ENCODE results near the gene S100A11.

The S100A11 gene

DNA sequence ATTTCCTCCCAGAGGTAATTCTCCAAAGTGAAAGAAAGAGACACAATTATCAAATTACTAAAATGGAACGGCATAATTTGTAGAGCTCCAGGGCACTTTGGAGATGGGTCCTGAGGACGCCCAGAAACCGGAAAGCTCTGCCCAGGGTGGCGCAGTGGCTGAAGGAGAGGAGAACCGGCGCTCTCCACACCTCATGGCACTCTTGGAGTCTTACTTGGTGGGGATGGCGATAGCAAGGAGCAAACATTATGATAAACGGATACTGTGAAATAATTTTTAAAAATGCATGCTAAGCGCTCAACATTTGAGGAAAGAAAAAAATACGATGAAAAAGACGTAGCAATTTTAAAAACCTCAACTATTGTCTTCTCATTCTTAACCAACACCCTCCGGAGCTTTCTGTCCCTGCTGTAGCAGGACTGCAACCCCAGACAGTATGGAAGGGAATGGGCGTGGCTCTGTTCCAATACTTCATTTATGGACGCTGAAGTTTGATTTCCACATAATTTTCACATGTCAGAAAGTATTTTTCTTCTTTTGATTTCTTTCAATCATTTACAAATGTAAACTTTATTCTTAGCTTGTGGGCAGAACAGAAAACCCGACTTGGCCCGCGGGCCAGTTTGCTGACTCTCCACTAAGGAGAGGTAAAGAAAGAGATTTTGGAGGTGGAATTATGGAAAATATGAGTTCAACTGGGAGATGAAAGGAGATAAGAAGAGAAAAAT lies 1.1 kb downstream of the S100A11 start:
- Mint-ChIP-seq H3K27me3 (ENCODE audit: low read depth) (no peaks in the 10 kb centered on the region), H3K36me3 (ENCODE audit: low read depth) (peaks cover 24% of the 10 kb centered on the region), H3K27ac (peak overlapping the region; percentile 90 to 97 (median 97)), H3K4me3 (peak overlapping the region; percentile 91 to 96 (median 91)), H3K4me1 (peaks cover 16% of the 10 kb centered on the region), H3K9me3 (no peaks in the 10 kb centered on the region)
- no peak for TF ChIP-seq CTCF (IDR thresholded peaks at IDR 0.05; ENCODE audit: unreplicated experiment in 3 of 3)

GRCh38 chr1:152034654-152035538 lies 1.9 kb downstream of the S100A11 start:
- Mint-ChIP-seq H3K27me3 (ENCODE audit: low read depth) (no peaks in the 10 kb centered on the region), H3K4me3 (peak overlapping the region; percentile 91 to 96 (median 91)), H3K4me1 (peaks cover 16% of the 10 kb centered on the region), H3K36me3 (ENCODE audit: low read depth) (peaks cover 29% of the 10 kb centered on the region), H3K27ac (peak overlapping the region; percentile 90 to 97 (median 97)), H3K9me3 (no peaks in the 10 kb centered on the region)
- peak; percentile 71 to 83 (median 79) for TF ChIP-seq CTCF (IDR thresholded peaks at IDR 0.05; ENCODE audit: unreplicated experiment in 3 of 3)

GRCh38 chr1:152034324-152034653 lies 2.5 kb downstream of the S100A11 start:
- Mint-ChIP-seq H3K9me3 (no peaks in the 10 kb centered on the region), H3K27me3 (ENCODE audit: low read depth) (no peaks in the 10 kb centered on the region), H3K36me3 (ENCODE audit: low read depth) (peaks cover 32% of the 10 kb centered on the region), H3K4me3 (peak overlapping the region; percentile 91 to 96 (median 91)), H3K27ac (peak overlapping the region; percentile 90 to 97 (median 97)), H3K4me1 (peaks cover 16% of the 10 kb centered on the region)
- TF ChIP-seq CTCF (IDR thresholded peaks at IDR 0.05; ENCODE audit: unreplicated experiment in 3 of 3), result no peak

GRCh38 chr1:152029929-152030211 lies 6.9 kb downstream of the S100A11 start:
- H3K36me3 Mint-ChIP-seq (ENCODE audit: low read depth), result peaks cover 39% of the 10 kb centered on the region
- no peak overlapping the region for H3K4me3 Mint-ChIP-seq
- no peaks in the 10 kb centered on the region for H3K27me3 Mint-ChIP-seq (ENCODE audit: low read depth)
- H3K4me1 Mint-ChIP-seq, result peaks cover 10% of the 10 kb centered on the region
- H3K27ac Mint-ChIP-seq, result no peak overlapping the region
- no peak for TF ChIP-seq CTCF (IDR thresholded peaks at IDR 0.05; ENCODE audit: unreplicated experiment in 3 of 3)
- no peaks in the 10 kb centered on the region for H3K9me3 Mint-ChIP-seq

DNA sequence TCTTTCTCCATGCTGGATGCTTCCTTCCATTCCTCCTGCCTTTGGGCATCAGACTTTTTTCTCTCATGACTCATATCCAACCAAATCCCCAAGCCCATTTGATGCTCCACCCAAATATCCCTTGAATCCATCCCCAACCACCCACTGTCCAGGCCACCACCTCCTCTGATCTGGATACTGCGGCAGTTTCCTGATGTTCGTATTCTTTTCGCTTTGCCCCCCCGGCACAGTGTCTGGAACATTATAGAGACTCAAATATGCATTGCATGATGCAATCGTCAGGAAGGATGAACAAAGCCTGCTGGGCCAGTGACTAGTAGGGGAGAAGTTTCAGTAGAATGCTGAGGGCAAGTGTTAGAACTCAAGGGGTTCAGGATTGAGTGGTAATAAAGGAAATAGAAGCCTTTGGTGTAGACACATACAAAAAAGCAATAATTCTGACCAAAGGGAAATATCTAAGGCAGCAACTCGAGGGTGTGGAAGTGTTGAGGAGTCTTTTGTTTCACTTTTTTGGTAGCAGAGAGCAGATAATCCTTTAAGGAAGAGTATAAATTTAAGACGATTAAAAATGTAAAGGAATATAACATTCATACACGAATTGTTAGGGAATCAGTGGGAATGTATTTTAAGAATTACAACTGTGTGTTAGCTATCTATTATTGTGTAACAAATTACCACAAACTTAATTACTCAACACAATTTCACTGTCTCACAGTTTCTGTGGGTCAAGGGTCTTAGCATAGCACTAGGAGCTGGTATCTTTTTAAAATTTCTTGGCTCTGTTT lies 7.5 kb downstream of the S100A11 start:
- Mint-ChIP-seq H3K9me3 (no peaks in the 10 kb centered on the region), H3K4me3 (no peak overlapping the region), H3K27ac (no peak overlapping the region), H3K27me3 (ENCODE audit: low read depth) (no peaks in the 10 kb centered on the region), H3K36me3 (ENCODE audit: low read depth) (peaks cover 39% of the 10 kb centered on the region), H3K4me1 (peaks cover 5% of the 10 kb centered on the region)
- no peak for TF ChIP-seq CTCF (IDR thresholded peaks at IDR 0.05; ENCODE audit: unreplicated experiment in 3 of 3)
